ENCODE data around the gene ORC6.

The ORC6 gene

GRCh38 chr16:46702030-46702429 is 12.6 kb downstream of the ORC6 start:
- no peak for DNase-seq

GRCh38 chr16:46706642-46707041 is 17.2 kb downstream of the ORC6 start:
- no peak for DNase-seq

GRCh38 chr16:46709469-46710005 is 20.1 kb downstream of the ORC6 start:
- no peak for DNase-seq

- no peak for DNase-seq
Observed at GRCh38 chr16:46711106-46712058, 21.9 kb downstream of the ORC6 start.

- DNase-seq, result no peak
Observed at GRCh38 chr16:46712911-46713310, 23.5 kb downstream of the ORC6 start.

- no peak for DNase-seq
Observed at GRCh38 chr16:46713634-46714033, 24.2 kb downstream of the ORC6 start.

- no peak for DNase-seq
Observed at GRCh38 chr16:46714797-46715591, 25.5 kb downstream of the ORC6 start.

- DNase-seq, result no peak
Observed at GRCh38 chr16:46715769-46716305, 26.4 kb downstream of the ORC6 start.

- DNase-seq, result no peak
Observed at GRCh38 chr16:46717692-46718091, 28.2 kb downstream of the ORC6 start.

- no peak for DNase-seq
Observed at GRCh38 chr16:46718214-46718613, 28.8 kb downstream of the ORC6 start.

- no peak for DNase-seq
Observed at GRCh38 chr16:46719528-46719927, 30.1 kb downstream of the ORC6 start.

- DNase-seq, result no peak
Observed at GRCh38 chr16:46720619-46721018, 31.2 kb downstream of the ORC6 start.

- no peak for DNase-seq
Observed at GRCh38 chr16:46721885-46722284, 32.4 kb downstream of the ORC6 start.

- no peak for DNase-seq
Observed at GRCh38 chr16:46727184-46727583, 37.7 kb downstream of the ORC6 start.

GRCh38 chr16:46727630-46728029 is 38.2 kb downstream of the ORC6 start:
- DNase-seq, result no peak

- no peak for DNase-seq
Observed at GRCh38 chr16:46728806-46729205, 39.3 kb downstream of the ORC6 start.

- no peak for DNase-seq
Observed at GRCh38 chr16:46729326-46729995, 40.0 kb downstream of the ORC6 start.

- DNase-seq, result no peak
Observed at GRCh38 chr16:46730126-46730525, 40.7 kb downstream of the ORC6 start.

- no peak for DNase-seq
Observed at GRCh38 chr16:46730801-46731690, 41.6 kb downstream of the ORC6 start.

- DNase-seq, result no peak
Observed at GRCh38 chr16:46731691-46732555, 42.5 kb downstream of the ORC6 start.

GRCh38 chr16:46732561-46732960 is 43.1 kb downstream of the ORC6 start:
- DNase-seq, result no peak
